Measurements from ENCODE around the gene PITX3.

DNA sequence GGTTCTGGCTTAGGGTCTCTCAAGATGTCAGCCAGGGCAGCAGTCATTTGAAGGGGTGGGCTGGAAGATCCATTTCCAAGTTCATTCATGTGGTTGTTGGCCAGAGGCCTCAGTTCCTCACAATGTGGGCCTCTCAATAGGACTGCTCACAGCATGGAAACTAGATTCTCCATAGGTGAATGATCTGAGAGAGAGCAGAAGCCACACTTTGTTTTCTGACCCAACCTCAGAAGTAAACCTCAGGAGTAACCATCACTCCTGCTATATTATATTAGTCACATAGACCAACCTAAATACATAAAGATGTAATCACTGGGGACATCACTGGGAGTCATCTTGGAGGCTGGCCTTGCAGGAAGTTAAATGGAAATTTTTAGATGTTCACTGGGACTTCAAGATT lies 46.2 kb upstream of the PITX3 start:
- TF ChIP-seq CTCF (IDR thresholded peaks at IDR 0.05) (no peak), POLR2A (IDR thresholded peaks at IDR 0.05) (no peak)
